ENCODE data around the gene B3GLCT. TPM values are rescaled to one million over a fixed set of nuclear protein-coding genes. Genes with fewer than 3 reads are reported as not detected.
A peak's percentile ranks its signal among the peaks of the same experiment; 100 is the strongest.
"Not testable (repeated sequence)": the region's sequence is repeated elsewhere in the genome, so short reads cannot be mapped to it uniquely, and the experiment has no call there.

B3GLCT gene
- total RNA-seq, 1 experiment from 2014 or later: 8.2 TPM

DNA sequence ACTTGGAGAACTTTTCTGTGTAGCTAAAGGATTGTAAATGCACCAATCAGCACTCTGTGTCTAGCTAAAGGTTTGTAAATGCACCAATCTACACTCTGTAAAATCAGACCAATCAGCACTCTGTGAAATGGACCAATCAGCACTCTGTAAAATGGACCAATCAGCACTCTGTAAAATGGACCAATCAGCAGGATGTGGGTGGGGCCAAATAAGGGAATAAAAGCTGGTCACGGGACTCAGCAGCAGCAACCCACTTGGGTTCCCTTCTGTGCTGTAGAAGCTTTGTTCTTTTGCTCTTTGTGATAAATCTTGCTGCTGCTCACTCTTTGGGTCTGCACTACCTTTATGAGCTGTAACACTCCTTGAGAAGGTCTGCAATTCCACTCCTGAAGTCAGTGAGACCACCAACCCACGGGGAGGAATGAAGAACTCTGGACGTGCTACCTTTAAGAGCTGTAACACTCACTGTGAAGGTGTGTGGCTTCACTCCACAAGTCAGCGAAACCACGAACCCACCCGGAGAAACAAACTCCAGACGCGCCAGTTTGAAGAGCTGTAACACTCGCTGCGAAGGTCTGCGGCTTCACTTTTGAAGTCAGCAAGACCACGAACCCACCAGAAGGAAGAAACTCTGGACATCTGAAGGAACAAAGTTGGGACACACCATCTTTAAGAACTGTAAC lies 21.8 kb upstream of the B3GLCT start:
- DNase-seq (ENCODE audit: low read depth, low spot score); in situ Hi-C loops (cut with HindIII; ENCODE audit: low pct_unique_long_range_greater_than_20kb, low sequenced_read_pairs): not testable (repeated sequence)

DNA sequence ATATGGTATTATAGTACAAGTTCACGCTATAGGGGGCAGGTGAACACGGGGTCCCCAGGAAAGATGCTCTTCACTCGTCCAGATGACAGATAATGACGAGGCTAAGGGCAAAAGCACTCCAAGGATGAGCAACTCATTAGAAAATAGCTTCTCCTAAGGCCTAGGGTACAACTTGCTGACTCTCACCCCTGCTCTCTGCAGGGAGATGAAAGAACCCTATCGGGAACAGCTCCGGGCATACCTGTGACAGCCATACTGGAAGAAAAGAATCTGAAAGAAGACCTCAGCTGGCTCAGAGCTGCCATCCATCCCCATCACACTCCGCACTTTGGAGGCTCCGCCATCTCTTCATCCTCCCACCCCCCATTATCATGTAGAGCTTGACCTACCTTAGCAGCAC lies 20.5 kb upstream of the B3GLCT start:
- in situ Hi-C loops (cut with HindIII; ENCODE audit: low pct_unique_long_range_greater_than_20kb, low sequenced_read_pairs): no loop called here

DNA sequence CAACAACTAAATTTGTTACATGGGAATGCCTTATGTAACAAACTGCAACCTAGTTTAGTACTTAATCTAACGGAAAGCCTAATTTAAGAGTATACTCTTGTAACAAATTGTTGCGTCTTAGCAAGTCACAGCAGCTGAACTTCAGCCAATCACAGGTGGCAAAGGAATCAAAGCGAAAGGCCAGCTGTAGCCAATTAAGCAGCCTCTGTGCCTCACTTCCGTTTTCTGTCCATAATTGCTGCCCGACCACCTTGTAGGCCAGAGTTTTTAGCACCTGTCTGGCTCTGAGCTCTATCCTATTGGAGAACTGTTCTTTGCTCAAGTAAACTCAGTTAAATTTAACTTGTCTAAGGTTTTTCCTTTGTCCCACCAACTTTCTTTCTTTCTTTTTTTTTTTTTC lies 20.0 kb upstream of the B3GLCT start:
- in situ Hi-C loops (cut with HindIII; ENCODE audit: low pct_unique_long_range_greater_than_20kb, low sequenced_read_pairs): no loop called here
- no peak for DNase-seq (ENCODE audit: low read depth, low spot score)

More for the DNA sequence above, 20.5 kb upstream of the B3GLCT start:
- DNase-seq (ENCODE audit: low read depth, low spot score): no peak

DNA sequence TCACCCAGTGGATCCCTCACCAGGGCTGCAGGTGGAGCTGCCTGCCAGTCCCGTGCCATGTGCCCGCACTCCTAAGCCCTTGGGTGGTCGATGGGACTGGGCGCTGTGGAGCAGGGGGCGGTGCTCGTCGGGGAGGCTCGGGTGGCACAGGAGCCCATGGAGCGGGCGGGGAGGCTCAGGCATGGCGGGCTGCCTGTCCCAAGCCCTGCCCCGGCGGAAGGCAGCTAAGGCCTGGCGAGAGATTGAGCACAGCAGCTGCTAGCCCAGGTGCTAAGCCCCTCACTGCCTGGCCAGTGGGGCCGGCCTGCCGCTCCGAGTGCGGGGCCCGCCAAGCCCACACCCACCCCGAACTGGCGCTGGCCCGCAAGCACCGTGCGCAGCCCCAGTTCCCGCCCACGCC lies 16.8 kb upstream of the B3GLCT start:
- in situ Hi-C loops (cut with HindIII; ENCODE audit: low pct_unique_long_range_greater_than_20kb, low sequenced_read_pairs): no loop called here
- no peak for DNase-seq (ENCODE audit: low read depth, low spot score)

DNA sequence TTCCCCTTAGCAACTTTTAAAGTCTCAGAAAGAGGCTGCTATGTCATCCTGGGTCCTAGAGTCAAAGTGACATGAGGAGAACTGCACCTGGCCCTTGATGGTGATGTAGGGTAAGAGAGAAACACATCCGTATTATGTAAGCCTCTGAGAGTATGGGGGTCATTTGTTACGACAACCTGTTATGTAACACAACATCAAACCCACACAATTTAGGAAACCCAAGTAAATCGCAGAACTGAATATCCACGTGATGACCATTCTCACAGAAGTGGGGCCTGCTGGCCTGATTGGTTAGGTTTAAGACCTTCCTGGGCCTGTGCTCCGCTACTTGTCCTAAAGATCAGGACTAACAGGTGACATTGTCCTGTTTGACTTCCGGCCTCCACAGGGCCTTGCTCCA lies 15.3 kb upstream of the B3GLCT start:
- no peak for DNase-seq (ENCODE audit: low read depth, low spot score)

DNA sequence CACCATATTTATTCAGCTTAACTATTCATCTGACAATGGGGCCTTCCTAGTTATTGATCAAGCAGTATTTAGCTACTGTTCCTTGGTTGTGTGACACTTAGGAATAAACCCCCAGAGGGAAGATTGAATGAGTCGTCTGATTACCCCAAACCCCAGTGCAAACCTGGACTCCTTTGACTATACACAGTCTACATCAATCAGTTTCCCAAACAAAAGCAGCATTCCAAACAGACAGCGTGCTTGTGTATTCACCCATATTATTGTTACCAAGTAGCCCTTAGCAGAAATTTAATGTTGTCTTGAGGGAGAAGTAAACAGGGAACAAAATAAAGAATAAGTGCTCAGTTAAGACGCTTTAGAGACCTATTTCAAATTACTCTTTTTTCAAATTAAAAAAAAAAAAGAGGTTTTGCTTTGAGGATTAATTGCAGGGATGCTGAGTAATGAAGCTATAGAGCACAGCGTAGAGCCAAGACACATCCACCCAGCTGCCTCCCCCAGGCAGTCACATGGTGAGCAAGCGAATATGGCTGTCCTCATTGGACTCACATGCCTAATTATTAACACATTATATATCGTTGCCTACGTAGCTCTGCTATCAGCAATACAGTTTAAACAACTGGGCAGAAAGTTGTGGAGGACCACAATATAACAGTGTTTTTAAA lies 14.7 kb upstream of the B3GLCT start:
- no peak for DNase-seq (ENCODE audit: low read depth, low spot score)
- in situ Hi-C loops (cut with HindIII; ENCODE audit: low pct_unique_long_range_greater_than_20kb, low sequenced_read_pairs): no loop called here

More for the DNA sequence above, 15.3 kb upstream of the B3GLCT start:
- in situ Hi-C loops (cut with HindIII; ENCODE audit: low pct_unique_long_range_greater_than_20kb, low sequenced_read_pairs): no loop called here

DNA sequence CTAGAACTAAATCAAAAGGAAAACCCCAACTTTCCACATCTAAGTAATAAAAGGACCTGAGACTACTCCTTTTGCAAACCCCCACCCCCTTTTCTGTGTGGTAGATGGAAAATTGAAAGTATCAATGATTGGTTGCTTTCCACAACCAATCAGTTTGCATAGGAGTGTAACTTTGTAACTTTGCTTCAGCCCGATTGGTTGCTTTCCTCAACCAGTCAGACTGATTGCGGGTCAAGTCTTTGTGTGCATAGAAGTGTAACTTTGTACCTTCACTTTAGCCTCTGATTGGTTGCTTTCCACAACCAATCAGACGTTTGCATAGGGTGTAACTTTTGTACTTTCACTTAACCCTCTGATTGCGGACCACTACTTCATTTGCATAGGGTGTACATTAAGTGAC lies 8.0 kb upstream of the B3GLCT start:
- in situ Hi-C loops (cut with HindIII; ENCODE audit: low pct_unique_long_range_greater_than_20kb, low sequenced_read_pairs): no loop called here
- DNase-seq (ENCODE audit: low read depth, low spot score): no peak

DNA sequence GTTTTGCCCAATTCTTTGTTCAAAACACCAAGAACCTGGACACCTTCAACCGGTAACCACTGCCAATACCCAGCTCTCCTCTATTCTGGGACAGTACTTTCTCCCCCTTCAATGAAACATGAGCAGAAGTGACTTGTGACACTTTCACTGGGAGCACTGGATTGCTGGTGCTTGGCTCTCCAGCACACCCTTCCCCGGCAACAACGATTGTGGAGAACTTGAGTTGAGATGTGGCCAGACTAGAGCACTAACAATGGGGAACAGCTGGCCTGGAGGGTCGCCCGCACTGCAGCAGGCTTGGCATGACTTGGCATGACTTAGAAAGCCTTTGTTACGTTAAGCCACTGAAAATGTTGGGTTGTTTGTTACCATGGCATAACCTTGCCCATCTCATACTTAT lies 7.5 kb upstream of the B3GLCT start:
- in situ Hi-C loops (cut with HindIII; ENCODE audit: low pct_unique_long_range_greater_than_20kb, low sequenced_read_pairs): no loop called here
- DNase-seq (ENCODE audit: low read depth, low spot score): no peak

DNA sequence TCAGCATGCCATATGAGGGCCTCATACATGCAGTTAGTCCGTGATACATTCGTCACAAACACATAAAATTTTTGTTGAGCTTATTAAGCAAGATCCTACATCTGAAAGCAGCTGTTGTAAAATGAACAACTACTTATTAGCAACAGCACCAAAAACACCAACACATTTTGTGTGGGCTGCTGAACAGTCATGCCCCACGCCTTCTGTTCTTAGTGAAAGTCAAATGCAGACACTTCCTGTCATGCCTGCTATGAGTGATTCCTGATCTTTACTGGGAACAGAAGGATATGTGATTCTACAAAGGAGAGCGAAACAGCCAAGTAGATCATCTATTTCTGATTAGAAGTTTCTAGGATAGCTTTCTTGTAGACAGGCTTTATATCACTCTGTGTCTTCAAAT lies 4.2 kb upstream of the B3GLCT start:
- peak; percentile 53 for DNase-seq (ENCODE audit: low read depth, low spot score)
- in situ Hi-C loops (cut with HindIII; ENCODE audit: low pct_unique_long_range_greater_than_20kb, low sequenced_read_pairs): no loop called here

DNA sequence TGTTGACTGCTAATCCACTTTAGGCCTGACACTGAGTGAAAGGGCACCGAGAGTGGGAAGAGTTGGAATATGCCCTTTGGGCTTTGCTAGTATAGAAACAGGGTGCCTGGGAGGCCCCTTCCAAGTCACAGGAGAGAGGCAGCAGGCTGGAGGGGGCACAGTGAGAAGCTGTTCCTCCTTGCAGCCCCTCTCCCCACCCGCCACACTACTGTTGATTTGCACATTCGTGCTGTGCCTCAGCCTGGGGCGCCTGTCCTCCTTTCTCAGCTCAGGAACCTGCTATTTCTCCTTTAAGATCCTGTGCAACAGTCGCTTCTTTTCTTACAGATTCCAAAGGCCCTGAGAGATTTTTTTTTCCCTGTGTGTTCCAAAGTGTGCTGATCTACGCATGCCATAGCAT lies 2.8 kb upstream of the B3GLCT start:
- no peak for DNase-seq (ENCODE audit: low read depth, low spot score)
- in situ Hi-C loops (cut with HindIII; ENCODE audit: low pct_unique_long_range_greater_than_20kb, low sequenced_read_pairs): no loop called here

DNA sequence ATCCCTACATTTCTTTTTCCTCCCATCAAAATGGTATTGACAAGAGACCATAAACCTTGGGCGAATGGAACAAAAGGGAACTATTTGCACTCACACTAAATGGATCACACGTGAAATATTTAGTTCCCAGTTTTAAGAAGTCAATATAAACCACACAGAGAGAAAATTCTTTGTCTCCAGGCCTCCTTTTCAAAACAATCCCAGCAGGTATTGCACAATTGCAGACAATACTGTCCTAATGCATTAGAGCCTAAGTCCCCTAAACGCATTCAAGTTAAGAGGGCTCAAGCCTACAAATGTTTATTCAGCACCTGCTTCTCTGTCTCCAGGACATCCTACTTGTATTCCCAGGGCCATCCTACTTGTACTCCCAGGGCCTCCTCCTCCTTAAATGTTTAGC lies 1.3 kb upstream of the B3GLCT start:
- in situ Hi-C loops (cut with HindIII; ENCODE audit: low pct_unique_long_range_greater_than_20kb, low sequenced_read_pairs): no loop called here
- DNase-seq (ENCODE audit: low read depth, low spot score): no peak

DNA sequence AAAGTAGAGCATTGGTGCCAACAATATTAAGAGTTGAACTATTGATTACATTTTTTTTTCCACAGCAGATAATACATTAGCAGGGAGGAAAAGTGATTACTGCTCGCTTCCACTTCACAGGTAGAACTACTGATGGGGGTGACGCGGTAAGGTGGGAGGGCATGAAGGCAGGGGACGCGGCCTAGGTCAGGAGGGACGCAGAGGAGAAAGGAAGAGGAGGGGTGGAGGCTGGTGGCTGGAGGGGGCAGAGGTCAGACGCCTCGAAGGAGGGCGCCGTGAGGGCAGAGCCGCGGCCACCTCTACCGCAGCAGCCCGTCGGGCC lies 287 bp upstream of the B3GLCT start:
- no peak for DNase-seq (ENCODE audit: low read depth, low spot score)
- in situ Hi-C loops (cut with HindIII; ENCODE audit: low pct_unique_long_range_greater_than_20kb, low sequenced_read_pairs): no loop called here

DNA sequence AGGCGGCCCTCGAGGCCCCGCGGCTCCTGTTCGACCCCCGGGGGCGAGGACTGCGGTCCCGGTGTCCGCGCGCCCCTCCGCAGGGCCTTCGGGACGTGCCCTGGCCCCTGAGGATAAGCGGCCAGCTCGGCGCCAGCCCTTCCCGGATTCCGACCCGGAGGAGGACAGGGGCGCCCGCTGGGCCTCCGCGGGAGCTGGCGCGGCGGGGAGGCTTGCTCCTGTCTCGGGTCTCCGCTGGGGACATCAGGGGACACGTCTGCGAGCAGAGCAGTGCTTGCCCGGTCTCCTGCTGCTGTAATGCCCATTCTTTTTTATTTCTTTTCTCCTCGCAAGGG lies 829 bp downstream of the B3GLCT start:
- in situ Hi-C loops (cut with HindIII; ENCODE audit: low pct_unique_long_range_greater_than_20kb, low sequenced_read_pairs): no loop called here
- peak; percentile 20 for DNase-seq (ENCODE audit: low read depth, low spot score)

DNA sequence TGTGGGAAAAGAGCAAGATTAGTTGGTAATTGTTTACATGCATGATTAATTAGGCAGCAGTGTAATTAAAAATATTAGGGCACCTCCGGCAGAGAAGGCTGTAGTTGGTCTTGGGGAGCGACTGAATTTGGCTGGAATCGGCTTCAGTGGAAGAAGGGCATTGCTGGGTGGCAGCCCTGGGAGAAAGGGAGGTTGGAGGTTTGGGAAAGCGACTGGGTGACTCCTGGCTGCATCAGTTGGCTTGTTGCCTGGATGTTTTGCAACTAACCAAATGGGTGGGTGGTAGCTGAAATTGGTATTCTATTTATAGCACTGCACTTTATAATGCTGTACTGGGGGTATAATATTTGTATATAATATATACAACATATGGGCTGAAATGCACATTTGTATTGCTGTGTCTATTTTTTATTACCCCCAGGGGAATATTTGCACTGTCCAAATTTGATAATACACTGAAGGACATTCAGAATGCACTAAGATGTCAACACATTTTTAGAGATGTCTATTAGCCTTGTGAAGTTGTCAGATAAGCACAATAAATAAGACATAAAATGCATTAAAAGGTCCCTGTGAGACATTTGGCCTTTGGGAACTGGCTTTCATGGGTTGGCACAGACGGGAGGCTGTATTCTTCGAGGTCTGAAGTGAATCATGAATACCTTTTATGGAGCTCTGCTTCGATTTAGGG lies 1.7 kb downstream of the B3GLCT start:
- DNase-seq (ENCODE audit: low read depth, low spot score): no peak
- in situ Hi-C loops (cut with HindIII; ENCODE audit: low pct_unique_long_range_greater_than_20kb, low sequenced_read_pairs): no loop called here

DNA sequence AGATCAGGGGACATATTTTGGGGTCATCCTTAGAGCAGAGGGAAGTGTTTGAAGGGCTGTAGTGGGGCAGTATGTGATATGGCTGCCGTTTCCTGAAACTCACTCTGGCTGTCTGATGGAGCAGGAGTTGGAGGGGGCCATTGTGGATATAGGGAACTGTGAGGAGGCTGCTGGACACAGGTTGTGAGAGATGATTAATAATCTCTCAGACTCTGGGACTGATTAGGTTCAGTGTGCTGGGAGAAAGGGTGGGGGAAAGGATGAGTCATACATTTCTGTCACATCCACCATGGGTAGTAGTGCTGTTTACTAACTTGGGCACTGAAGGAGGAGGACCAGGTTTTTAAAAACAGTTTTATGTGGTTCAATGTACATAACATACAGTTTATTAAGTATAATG lies 4.8 kb downstream of the B3GLCT start:
- DNase-seq (ENCODE audit: low read depth, low spot score): no peak
- in situ Hi-C loops (cut with HindIII; ENCODE audit: low pct_unique_long_range_greater_than_20kb, low sequenced_read_pairs): no loop called here

DNA sequence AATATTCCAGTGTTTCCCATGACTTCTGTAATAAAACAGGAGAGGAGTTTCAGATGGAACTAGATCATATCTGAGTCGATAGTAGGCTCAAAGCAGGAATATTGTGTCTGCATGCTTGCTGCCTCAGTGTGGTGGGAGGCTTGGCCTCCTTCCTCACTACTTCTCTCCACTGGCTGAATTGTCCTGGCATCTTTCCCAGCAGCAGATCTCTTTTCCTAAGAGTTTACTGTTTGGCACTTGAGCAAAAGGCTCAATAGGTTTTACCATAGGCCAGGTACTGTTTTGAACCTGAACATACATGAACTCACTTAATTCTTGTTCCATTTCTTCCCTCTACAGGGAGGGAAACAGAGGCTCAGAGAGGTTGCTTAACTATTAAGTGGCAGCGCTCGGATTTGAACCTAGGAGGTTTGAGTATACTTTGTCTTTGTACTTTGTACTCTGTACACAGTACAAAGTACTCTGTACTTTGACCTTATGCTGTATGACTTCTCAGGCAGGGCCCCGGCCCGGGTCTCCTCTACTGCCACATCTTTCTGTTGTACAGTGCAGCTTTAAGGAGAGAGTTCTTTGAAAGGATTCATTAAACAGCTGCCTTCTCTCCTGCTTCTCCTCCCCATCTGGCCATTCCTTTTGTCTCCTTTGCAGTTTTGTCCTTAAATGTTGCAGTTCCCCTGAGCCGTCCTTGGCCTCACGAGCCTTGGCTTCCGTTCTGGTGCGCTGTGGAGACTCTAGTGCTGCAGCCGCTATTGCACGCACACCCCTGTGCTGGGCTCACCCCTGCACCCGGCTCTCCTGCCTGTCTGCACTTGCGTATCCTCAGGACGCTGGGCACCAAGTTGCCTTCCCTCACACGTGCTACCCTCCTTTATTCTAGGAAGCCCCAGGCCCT lies 8.1 kb downstream of the B3GLCT start:
- no peak for DNase-seq (ENCODE audit: low read depth, low spot score)
- in situ Hi-C loops (cut with HindIII; ENCODE audit: low pct_unique_long_range_greater_than_20kb, low sequenced_read_pairs): no loop called here

DNA sequence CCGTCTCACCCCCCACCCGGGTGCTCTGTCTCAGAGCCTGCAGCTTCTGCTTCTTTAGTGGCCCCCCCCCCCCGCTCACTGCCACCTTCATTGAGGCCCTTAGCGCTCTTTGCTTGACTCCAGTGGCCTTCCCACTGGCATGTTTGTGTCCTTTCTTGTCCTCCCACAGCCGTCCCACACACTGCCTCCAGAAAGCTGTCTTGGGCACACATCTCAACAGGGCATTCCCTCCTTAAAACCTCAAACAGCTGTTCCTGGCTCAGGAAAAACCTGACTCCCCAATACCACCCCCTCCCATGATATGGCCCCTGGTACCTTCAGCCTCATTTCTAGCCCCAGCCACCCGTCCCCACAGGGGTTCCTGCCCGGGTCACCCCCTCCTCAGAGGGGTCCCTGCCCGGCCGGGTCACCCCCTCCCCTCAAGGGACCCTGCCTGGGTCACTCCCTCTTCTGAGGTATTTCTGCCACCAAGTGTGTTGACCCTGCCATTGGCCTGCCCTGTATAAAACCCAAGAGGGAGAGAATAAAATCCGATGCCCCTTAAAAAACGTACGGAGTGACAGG lies 8.9 kb downstream of the B3GLCT start:
- DNase-seq (ENCODE audit: low read depth, low spot score): no peak
- in situ Hi-C loops (cut with HindIII; ENCODE audit: low pct_unique_long_range_greater_than_20kb, low sequenced_read_pairs): no loop called here
